GM12891 (cell line): Measurements from ENCODE around the gene STPG1.

Source experiments
- POLR2A ChIP-seq: IDR thresholded peaks from 2 replicates; pipeline ENCODE4 v1.6.1; 2011; ENCODE audit warnings: low read depth, low read length, control low read depth
- TAF1 ChIP-seq: IDR thresholded peaks from 2 replicates; pipeline ENCODE4 v1.6.1; 2011; ENCODE audit warnings: low read depth, low read length, control low read depth

DNA sequence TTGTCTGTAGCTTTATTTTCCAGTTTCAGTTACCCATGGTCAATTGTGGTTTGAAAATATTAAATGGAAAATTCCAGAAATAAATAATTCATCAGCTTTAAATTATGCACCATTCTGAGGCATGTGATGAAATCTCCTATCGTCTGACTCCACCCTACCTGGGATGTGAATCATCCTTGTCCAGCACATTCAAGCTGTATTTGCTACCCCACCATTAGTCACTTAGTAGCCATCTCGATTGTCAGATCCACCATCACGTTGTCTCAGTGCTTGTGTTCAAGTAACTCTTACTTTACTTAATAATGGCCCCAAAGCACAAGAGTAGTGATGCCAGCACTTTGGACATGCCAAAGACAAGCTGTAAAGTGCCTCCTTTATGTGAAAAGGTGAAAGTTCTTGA is 4.0 kb downstream of the STPG1 start:
- TF ChIP-seq POLR2A (no peak), TAF1 (no peak)
